Stimulated activated CD4-positive, alpha-beta T cell treated with anti-CD3 and anti-CD28 coated beads, Interleukin-1b, Interleukin-23, amount 100 ng/mL, for 24 hours (primary cell): ENCODE results near the gene DMAC2.
"Not testable (repeated sequence)": the region's sequence is repeated elsewhere in the genome, so short reads cannot be mapped to it uniquely, and the experiment has no call there.

Experiments used
- DNase-seq, 4 experiments: peaks; one replicate each; pipeline ENCODE4 v3.0.0-alpha.2; 2020; ENCODE audit warnings: low read depth in 4 of 4, low spot score in 1 of 4

The DMAC2 gene

GRCh38 chr19:41424335-41425173, 15.2 kb downstream of the DMAC2 start:
- DNase-seq = no peak

DNA sequence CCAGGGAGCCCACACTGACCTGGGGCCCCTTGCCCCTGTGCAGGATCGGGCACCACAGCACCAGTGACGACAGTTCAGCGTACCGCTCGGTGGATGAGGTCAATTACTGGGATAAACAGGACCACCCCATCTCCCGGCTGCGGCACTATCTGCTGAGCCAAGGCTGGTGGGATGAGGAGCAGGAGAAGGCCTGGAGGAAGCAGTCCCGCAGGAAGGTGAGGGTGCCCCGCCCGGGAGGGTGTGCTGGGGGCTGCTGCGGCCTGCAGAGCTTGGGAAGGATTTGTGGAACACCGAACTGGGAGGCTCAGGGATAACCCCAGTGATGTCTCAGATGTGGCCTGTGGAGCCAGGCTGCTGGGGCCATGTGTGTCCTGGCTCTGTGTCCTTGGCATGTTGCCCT, 16.8 kb downstream of the DMAC2 start:
- DNase-seq = no peak

DNA sequence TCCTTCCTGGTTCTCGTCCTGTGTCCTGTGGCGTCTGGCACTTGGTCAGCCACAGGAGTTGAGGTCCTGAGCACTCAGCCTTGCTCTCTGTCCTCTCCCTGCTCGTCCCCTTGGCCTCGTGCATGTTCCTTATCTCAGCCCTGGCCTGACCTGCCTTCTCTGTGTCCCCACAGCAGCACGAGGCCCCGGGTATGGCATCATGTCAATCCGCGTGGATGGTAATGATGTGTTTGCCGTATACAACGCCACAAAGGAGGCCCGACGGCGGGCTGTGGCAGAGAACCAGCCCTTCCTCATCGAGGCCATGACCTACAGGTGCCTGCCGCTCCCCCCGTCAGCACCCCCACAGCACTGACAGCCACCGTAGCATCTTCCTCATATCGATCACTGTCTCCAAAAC, 17.3 kb downstream of the DMAC2 start:
- DNase-seq = no peak

GRCh38 chr19:41421973-41422372, 17.7 kb downstream of the DMAC2 start:
- no peak for DNase-seq

DNA sequence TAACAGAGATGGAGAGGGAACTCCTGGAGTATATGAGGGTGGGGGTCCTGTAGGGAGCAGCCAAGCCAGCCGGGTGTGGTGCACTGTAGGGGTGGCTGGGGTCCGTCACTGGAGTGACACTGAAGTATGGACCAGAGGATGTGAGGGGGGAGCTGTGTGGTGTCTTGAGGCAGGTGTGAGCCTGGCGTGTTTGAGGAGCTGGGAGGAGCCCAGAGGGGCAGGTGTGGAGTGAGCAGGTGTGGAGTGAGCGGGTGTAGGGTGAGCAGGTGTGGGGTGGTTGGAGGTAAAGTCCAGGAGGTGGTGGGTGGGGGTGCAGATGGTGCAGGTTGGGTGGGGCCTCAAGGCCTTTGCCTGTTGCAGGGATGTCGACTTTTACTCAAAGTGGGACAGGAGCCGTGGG, 18.4 kb downstream of the DMAC2 start:
- no peak for DNase-seq

DNA sequence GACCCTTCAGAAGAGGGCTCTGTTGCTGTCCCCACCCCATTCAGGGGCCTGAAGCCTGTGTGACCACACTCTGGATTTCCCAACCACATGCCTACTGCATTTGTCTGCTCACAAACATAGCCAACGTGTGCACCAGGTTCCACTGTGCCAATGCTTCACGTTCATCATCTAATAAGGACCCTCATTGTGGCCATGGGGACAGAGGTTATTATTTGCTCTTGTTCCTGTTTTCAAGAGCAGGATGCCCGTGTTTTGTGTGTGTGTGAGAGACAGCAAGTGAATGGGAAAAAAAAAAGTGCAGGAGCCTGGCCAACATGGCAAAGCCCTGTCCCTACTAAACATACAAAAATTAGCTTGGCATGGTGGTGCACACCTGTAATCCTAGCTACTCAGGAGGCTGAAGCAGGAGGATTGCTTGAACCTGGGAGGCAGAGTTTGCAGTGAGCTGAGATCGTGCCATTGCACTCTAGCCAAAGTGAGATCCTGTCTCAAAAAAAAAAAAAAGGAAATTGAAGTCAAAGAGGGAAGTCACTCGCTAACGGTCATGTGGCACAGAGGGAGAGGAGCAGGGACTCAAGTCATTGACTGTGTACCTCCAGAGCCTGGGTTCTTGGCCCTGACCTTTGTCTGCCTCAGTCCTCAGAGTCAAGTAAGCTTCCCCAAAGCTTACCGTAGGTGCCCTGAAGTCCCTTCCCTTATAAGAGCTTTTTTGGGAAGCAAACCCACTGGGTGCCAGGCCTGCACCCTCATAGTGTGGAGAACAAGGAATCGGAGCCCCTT, 19.4 kb downstream of the DMAC2 start:
- no peak for DNase-seq

DNA sequence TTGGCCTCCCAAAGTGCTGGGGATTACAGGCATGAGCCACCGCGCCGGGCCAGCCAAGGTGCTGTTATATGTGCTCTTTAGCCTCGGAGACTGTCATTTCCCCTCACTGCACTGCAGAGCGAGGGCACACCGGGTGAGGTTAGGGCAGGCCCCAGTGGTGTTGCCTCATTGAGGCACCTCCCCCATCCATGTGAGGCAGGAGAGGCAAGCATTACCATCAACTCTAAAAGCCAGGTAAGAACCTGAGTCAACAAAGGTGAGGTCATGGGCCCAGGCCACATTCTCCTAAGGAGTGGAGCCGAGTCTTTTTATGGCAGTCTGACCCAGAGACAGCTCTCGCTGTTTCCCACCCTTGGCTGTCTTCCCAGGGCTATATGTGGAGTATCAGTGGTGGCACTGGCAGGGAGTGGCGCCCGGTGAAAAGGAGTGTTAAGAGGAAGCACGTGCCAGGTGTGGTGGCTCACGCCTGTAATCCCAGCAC, 23.5 kb downstream of the DMAC2 start:
- DNase-seq = no peak

GRCh38 chr19:41415154-41415571, 24.5 kb downstream of the DMAC2 start:
- no peak for DNase-seq

GRCh38 chr19:41414461-41414860, 25.3 kb downstream of the DMAC2 start:
- DNase-seq = no peak

DNA sequence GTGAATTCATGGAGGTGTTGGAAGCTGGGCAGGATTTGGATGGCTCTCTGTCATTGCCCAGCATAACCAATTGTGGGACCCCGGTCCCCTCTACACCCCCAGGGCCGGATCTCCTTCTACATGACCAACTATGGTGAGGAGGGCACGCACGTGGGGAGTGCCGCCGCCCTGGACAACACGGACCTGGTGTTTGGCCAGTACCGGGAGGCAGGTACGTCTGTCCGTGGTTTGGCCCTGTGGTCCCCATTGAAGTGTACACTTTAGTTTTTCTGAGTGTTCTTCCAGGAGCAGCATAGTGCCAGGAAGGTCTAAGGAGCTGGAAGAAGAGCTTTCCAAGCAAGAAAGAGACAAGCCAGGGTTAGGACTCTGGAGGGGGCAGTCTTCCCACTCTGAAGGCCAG, 25.8 kb downstream of the DMAC2 start:
- DNase-seq = no peak

- no peak for DNase-seq
Observed at GRCh38 chr19:41412953-41413352, 26.8 kb downstream of the DMAC2 start.

GRCh38 chr19:41411968-41412265, 27.8 kb downstream of the DMAC2 start:
- DNase-seq = no peak

DNA sequence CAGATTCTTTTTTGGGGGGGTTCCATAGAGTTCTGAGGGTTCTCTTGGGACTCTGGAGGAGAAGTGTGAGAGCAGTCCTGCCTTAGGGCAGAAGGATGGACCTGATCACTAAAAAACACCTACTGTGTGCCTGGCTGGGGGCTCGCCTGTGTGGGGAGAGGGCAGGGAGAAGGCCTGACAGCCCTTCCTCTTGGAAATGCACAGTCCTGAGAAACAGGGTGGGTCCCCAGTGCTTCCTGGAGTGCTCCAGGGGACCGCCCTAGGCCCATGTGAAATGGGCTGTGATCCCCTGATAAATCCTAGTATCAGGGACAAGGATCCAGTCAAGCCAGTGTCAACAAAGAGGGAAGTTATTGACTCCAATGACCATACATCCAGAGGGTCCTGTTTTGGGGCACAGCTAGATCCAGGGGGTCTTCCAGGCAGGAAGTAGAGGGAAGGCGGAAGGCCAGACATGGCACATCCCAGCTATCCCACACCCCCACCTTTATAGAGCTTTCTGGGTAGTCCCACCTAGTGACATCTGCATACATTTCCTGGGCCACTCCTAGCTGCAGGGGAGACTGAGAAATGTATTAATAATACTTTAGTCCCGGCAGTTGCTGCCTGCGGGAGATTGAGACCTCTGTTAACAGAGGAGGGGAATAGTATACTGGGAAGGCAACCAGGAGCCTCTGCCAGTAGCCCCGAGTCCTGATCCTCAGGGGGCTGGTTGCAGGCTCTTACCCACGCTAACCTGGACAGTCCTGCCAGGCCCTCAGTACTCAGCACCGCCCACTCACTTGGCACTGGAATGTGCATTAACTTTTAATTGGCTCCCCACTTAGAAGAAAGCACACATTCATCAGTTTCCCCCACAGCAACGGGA, 28.4 kb downstream of the DMAC2 start:
- DNase-seq = no peak

DNA sequence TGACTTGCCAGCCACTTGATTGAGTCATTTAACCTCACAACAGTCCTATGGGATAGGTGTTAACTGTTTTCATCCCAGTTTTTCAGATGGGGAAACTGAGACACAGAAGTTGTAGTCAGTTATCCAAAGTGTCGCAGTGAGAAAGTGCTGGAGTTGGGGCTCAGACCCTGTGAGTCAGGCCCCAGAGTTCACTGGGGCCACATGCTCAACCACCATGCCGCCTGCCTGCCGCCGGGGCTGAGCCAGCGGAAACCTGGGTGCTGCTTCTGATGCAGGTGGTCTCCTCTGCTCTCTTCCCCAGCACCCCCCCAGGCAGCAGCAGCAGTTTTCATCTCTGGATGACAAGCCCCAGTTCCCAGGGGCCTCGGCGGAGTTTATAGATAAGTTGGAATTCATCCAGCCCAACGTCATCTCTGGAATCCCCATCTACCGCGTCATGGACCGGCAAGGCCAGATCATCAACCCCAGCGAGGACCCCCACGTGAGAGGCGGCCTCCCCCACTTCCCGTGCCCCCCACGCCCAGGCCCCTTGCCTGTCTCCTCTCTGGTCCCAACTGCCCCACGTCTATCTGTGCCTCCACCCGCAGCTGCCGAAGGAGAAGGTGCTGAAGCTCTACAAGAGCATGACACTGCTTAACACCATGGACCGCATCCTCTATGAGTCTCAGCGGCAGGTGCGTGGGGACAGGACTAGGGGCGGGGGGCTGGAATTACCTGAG, 29.2 kb downstream of the DMAC2 start:
- DNase-seq = no peak

GRCh38 chr19:41409288-41409687, 30.4 kb downstream of the DMAC2 start:
- DNase-seq = no peak

DNA sequence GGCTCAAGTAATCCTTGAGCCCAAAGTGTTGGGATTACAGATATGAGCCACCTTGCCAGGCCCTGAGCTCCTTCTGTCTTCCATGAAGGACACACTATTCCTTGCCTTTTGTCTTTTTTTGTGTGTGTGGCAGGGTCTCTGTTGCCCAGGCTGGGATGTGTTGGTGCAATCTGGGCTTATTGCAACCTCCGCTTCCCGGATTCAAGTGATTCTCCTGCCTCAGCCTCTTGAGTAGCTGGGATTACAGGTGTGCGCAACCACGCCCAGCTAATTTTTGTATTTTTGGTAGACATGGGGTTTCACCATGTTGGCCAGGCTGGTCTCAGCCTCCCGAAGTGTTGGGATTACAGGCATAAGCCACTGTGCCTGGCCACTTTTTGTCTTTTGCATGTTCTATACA, 30.9 kb downstream of the DMAC2 start:
- DNase-seq = not testable (repeated sequence)

DNA sequence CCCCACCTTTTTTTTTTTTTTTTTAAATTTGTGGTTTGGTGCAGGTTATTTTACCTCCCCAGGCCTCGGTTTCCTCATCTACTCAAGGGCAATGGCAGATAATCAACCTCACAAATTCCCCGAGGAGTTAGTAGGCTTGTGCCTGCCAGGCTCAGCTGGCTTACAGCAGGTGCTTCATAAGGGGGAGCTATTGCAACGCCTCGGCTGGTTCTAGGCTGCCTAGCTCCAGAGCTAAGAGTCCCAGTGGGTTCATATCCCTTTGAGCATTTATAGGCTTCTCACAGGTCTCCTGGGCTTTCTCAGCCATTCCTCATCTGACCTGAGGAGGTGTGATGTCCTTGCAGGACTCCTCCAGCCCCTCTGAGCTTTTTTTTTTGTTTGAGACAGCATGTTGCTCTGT, 31.5 kb downstream of the DMAC2 start:
- no peak for DNase-seq

GRCh38 chr19:41407271-41407670, 32.4 kb downstream of the DMAC2 start:
- DNase-seq = no peak

- no peak for DNase-seq
Observed at GRCh38 chr19:41405776-41406175, 33.9 kb downstream of the DMAC2 start.

DNA sequence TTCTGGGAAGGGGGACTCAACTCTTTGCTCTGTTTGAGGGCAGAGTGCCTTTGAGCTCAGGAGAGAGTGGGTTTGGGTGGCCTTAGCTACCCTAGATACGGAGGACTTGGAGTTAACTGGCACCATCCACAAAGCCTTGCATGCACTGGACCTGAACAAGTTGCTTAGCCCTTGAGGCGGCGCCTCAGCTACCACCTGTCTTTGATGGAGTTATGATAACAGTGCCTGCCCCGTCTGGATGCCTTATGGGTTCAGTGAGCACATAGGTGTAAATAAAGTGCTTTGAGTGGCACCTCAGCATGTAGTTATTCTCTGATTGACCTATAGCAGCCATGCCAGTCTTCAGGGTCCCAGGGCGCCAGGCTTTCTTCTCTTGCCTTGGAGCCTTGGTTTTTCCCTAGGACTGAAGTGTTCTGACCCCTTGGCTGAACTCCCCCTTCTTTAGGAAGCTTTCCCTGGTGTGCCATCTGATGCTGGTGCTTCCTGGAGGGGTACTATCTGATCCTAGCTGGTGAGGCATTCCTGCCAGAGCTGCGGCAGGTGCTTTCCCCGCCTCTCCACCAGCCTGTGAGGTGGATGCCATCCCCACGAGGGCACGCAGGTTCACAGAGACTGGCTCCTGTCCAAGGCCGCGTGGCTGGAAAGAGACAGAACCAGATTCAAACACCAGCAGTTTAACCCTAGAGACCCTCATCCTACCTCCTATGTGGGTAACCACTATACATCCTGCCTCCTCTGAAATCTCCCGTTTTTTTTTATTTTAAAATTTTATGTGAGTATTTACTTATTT, 36.3 kb downstream of the DMAC2 start:
- DNase-seq = no peak
